Measurements from ENCODE around the gene PLEKHA7.

PLEKHA7 gene

DNA sequence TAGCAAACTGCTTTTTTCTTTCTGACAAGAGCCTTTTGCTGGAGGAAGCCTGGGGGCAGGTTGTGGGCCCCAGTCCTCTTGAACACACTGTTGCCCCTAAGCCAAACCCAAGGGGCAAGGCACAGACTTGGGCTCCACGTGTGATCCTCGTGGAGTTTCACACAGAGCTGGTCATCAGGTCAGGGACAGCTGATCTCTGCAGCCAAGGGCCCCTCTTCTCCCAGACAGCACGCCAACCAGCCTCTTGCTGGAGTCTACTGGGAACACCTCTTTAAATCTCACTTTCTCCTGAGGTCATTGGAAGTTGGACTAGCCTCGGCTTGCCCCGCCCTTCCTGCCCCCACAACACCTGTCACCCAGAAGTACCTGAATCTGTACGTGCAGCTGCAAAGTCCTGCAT, 235.9 kb downstream of the PLEKHA7 start:
- Histone ChIP-seq H3K4me3 (replicated peaks; ENCODE audit: insufficient read depth, low read length) (no peak overlapping the region), H3K27me3 (ENCODE audit: insufficient read depth, poor library complexity, severe bottlenecking) (no peaks in the 10 kb centered on the region), H3K27ac (replicated peaks) (no peak overlapping the region)
- no peak for DNase-seq (ENCODE audit: low read depth in 1 of 2, low spot score in 1 of 2)
- TF ChIP-seq POLR2AphosphoS5 (IDR thresholded peaks at IDR 0.05; ENCODE audit: low read depth) (no peak), SPI1 (IDR thresholded peaks at IDR 0.05; ENCODE audit: borderline replicate concordance, low read depth) (no peak), GABPA (IDR thresholded peaks at IDR 0.05; ENCODE audit: low read depth) (no peak)
- TF ChIP-seq, protein P1, sequence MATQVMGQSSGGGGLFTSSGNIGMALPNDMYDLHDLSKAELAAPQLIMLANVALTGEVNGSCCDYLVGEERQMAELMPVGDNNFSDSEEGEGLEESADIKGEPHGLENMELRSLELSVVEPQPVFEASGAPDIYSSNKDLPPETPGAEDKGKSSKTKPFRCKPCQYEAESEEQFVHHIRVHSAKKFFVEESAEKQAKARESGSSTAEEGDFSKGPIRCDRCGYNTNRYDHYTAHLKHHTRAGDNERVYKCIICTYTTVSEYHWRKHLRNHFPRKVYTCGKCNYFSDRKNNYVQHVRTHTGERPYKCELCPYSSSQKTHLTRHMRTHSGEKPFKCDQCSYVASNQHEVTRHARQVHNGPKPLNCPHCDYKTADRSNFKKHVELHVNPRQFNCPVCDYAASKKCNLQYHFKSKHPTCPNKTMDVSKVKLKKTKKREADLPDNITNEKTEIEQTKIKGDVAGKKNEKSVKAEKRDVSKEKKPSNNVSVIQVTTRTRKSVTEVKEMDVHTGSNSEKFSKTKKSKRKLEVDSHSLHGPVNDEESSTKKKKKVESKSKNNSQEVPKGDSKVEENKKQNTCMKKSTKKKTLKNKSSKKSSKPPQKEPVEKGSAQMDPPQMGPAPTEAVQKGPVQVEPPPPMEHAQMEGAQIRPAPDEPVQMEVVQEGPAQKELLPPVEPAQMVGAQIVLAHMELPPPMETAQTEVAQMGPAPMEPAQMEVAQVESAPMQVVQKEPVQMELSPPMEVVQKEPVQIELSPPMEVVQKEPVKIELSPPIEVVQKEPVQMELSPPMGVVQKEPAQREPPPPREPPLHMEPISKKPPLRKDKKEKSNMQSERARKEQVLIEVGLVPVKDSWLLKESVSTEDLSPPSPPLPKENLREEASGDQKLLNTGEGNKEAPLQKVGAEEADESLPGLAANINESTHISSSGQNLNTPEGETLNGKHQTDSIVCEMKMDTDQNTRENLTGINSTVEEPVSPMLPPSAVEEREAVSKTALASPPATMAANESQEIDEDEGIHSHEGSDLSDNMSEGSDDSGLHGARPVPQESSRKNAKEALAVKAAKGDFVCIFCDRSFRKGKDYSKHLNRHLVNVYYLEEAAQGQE (IDR thresholded peaks at IDR 0.05; ENCODE audit: insufficient replicate concordance, low read depth): no peak
- TF ChIP-seq, protein P2, sequence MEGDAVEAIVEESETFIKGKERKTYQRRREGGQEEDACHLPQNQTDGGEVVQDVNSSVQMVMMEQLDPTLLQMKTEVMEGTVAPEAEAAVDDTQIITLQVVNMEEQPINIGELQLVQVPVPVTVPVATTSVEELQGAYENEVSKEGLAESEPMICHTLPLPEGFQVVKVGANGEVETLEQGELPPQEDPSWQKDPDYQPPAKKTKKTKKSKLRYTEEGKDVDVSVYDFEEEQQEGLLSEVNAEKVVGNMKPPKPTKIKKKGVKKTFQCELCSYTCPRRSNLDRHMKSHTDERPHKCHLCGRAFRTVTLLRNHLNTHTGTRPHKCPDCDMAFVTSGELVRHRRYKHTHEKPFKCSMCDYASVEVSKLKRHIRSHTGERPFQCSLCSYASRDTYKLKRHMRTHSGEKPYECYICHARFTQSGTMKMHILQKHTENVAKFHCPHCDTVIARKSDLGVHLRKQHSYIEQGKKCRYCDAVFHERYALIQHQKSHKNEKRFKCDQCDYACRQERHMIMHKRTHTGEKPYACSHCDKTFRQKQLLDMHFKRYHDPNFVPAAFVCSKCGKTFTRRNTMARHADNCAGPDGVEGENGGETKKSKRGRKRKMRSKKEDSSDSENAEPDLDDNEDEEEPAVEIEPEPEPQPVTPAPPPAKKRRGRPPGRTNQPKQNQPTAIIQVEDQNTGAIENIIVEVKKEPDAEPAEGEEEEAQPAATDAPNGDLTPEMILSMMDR (IDR thresholded peaks at IDR 0.05; ENCODE audit: insufficient read depth, low read length): no peak

DNA sequence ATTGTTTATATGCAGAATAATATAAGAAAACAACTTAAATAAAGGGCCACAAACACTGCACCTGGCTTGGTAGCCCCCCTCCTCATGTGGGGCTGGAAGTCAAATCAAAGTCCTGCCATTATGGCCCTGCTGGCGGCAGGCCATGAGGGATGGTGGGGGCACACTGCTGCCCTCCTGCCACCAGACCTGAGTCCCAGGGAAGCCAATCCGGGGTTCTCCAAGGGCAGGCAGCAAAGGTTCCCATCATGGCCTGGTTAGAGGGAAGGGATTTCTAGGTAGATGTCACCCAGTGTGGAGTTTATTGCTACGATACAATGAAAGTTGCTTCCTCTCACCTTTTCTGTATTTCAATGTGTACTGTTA, 236.6 kb downstream of the PLEKHA7 start:
- DNase-seq (ENCODE audit: low read depth in 1 of 2, low spot score in 1 of 2): no peak
- Histone ChIP-seq H3K4me3 (replicated peaks; ENCODE audit: insufficient read depth, low read length) (no peak overlapping the region), H3K27me3 (ENCODE audit: insufficient read depth, poor library complexity, severe bottlenecking) (no peaks in the 10 kb centered on the region), H3K27ac (replicated peaks) (no peak overlapping the region)
- TF ChIP-seq SPI1 (IDR thresholded peaks at IDR 0.05; ENCODE audit: borderline replicate concordance, low read depth) (no peak), GABPA (IDR thresholded peaks at IDR 0.05; ENCODE audit: low read depth) (no peak), POLR2AphosphoS5 (IDR thresholded peaks at IDR 0.05; ENCODE audit: low read depth) (no peak)
- TF ChIP-seq, protein P1 (IDR thresholded peaks at IDR 0.05; ENCODE audit: insufficient replicate concordance, low read depth): no peak
- TF ChIP-seq, protein P2 (IDR thresholded peaks at IDR 0.05; ENCODE audit: insufficient read depth, low read length): no peak

DNA sequence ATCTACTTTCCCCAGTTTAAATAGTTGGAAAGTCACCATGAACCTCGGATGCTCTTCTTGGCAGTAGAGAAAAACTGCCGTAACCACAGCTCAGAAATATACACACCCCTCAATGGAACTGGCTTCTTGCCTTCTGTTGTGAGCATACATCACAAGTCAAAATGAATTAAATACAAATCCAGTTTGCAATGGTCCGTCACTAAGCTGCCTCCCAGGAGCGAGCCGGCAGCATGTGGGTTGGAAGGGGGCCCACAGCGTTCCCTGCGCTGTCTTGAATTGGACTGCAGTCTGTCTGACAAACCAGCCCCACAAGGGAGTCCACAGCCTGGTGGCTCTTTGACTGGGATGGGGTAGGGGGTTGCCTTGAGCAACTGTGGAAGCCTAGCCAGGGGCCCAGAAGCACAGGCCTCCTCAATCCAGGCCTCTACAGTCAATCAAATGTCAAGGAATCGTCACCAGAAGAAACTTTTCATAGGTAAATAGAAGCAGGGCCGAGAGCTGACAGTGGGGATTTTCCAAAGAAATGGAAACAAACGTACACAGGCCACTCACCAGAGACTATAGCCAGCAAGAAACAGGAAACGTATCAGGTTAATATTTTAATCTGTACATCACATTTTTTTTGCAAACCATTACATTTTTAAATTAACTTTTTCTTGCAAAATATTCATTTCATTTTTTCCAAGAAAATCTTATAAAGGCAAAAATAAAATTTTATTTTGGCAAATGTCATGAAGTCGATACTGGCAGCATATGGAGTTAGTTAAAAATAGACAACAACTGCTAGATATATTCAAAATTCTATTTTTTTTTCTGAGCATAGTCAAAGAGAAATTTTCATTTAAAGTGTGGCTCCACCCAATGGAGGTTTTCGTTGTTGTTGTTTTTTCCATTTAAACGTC, 237.3 kb downstream of the PLEKHA7 start:
- H3K27me3 ChIP-seq (ENCODE audit: insufficient read depth, poor library complexity, severe bottlenecking): no peaks in the 10 kb centered on the region
- no peak overlapping the region for H3K4me3 ChIP-seq (replicated peaks; ENCODE audit: insufficient read depth, low read length)
- no peak overlapping the region for H3K27ac ChIP-seq (replicated peaks)
- TF ChIP-seq GABPA (IDR thresholded peaks at IDR 0.05; ENCODE audit: low read depth) (no peak), POLR2AphosphoS5 (IDR thresholded peaks at IDR 0.05; ENCODE audit: low read depth) (no peak), SPI1 (IDR thresholded peaks at IDR 0.05; ENCODE audit: borderline replicate concordance, low read depth) (no peak)
- TF ChIP-seq, protein P2 (IDR thresholded peaks at IDR 0.05; ENCODE audit: insufficient read depth, low read length): no peak
- TF ChIP-seq, protein P1 (IDR thresholded peaks at IDR 0.05; ENCODE audit: insufficient replicate concordance, low read depth): no peak
- DNase-seq (ENCODE audit: low read depth in 1 of 2, low spot score in 1 of 2): no peak
